ENCODE data around the gene CENPV.
"Not testable (repeated sequence)": the region's sequence is repeated elsewhere in the genome, so short reads cannot be mapped to it uniquely, and the experiment has no call there.

- TF ChIP-seq CTCF (conservative IDR thresholded peaks at IDR 0.05); ZFX (IDR thresholded peaks at IDR 0.05): not testable (repeated sequence)
Measured at GRCh38 chr17:16392491-16392890, 39.2 kb upstream of the CENPV start.

All from C4-2B (cell line).